Fibroblast of lung (primary cell): ENCODE measurements around the gene GARIN1A.
"Not testable (repeated sequence)": the region's sequence is repeated elsewhere in the genome, so short reads cannot be mapped to it uniquely, and the experiment has no call there.

Experiments used
- EZH2 ChIP-seq: IDR thresholded peaks from 2 replicates; pipeline ENCODE4 v1.5.1; 2012; ENCODE audit warnings: low read length, control low read depth, mild to moderate bottlenecking; ENCODE audit errors: missing control alignments
- TF ChIP-seq, protein P1 (sequence below), 2 donors: IDR thresholded peaks in 1 of 2; conservative IDR thresholded peaks in 1 of 2; 1 replicate in 1 of 2; 2 replicates in 1 of 2; pipeline ENCODE4 v1.5.1; 2011 to 2012; ENCODE audit warnings: low read length in 2 of 2, control low read depth in 1 of 2, inconsistent platforms in 1 of 2, low read depth in 1 of 2, mild to moderate bottlenecking in 1 of 2

GRCh38 chr7:128689161-128689935 lies 17.3 kb downstream of the GARIN1A start:
- TF ChIP-seq, protein P1, sequence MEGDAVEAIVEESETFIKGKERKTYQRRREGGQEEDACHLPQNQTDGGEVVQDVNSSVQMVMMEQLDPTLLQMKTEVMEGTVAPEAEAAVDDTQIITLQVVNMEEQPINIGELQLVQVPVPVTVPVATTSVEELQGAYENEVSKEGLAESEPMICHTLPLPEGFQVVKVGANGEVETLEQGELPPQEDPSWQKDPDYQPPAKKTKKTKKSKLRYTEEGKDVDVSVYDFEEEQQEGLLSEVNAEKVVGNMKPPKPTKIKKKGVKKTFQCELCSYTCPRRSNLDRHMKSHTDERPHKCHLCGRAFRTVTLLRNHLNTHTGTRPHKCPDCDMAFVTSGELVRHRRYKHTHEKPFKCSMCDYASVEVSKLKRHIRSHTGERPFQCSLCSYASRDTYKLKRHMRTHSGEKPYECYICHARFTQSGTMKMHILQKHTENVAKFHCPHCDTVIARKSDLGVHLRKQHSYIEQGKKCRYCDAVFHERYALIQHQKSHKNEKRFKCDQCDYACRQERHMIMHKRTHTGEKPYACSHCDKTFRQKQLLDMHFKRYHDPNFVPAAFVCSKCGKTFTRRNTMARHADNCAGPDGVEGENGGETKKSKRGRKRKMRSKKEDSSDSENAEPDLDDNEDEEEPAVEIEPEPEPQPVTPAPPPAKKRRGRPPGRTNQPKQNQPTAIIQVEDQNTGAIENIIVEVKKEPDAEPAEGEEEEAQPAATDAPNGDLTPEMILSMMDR (conservative IDR thresholded peaks at IDR 0.05 in 1 of 2, IDR thresholded peaks at IDR 0.05 in 1 of 2; ENCODE audit: low read depth in 1 of 2, low read length in 2 of 2) = not testable (repeated sequence)
- not testable (repeated sequence) for TF ChIP-seq EZH2
